HG02938 (cell line): ENCODE results near the gene MGAT4A.

ENCODE experiments used
- ATAC-seq: cut with Tn5 transposase; IDR thresholded peaks from one replicate; pipeline ENCODE4 v1.9.1; 2021; ENCODE audit warnings: mild to moderate bottlenecking, moderate library complexity; ENCODE audit not compliant: unreplicated experiment

Gene MGAT4A

GRCh38 chr2:98704499-98705332, 26.2 kb downstream of the MGAT4A start:
- no peak for ATAC-seq

- no peak for ATAC-seq
Observed at GRCh38 chr2:98703738-98704137, 27.2 kb downstream of the MGAT4A start.

GRCh38 chr2:98702858-98703620, 27.9 kb downstream of the MGAT4A start:
- ATAC-seq = no peak

- no peak for ATAC-seq
Observed at GRCh38 chr2:98702127-98702802, 28.7 kb downstream of the MGAT4A start.

- no peak for ATAC-seq
Observed at GRCh38 chr2:98701230-98701629, 29.7 kb downstream of the MGAT4A start.

- ATAC-seq = no peak
Observed at GRCh38 chr2:98698896-98699295, 32.0 kb downstream of the MGAT4A start.

GRCh38 chr2:98697651-98698337, 33.1 kb downstream of the MGAT4A start:
- ATAC-seq = no peak

GRCh38 chr2:98696200-98696599, 34.7 kb downstream of the MGAT4A start:
- no peak for ATAC-seq

GRCh38 chr2:98695255-98695654, 35.7 kb downstream of the MGAT4A start:
- no peak for ATAC-seq

- ATAC-seq = no peak
Observed at GRCh38 chr2:98693477-98693876, 37.5 kb downstream of the MGAT4A start.

- no peak for ATAC-seq
Observed at GRCh38 chr2:98692090-98693054, 38.6 kb downstream of the MGAT4A start.

GRCh38 chr2:98691303-98691702, 39.6 kb downstream of the MGAT4A start:
- ATAC-seq = no peak

- ATAC-seq = no peak
Observed at GRCh38 chr2:98685930-98686887, 44.7 kb downstream of the MGAT4A start.

- ATAC-seq = no peak
Observed at GRCh38 chr2:98683728-98684127, 47.2 kb downstream of the MGAT4A start.

- ATAC-seq = no peak
Observed at GRCh38 chr2:98676742-98677141, 54.2 kb downstream of the MGAT4A start.

GRCh38 chr2:98674233-98674964, 56.5 kb downstream of the MGAT4A start:
- ATAC-seq = no peak

- no peak for ATAC-seq
Observed at GRCh38 chr2:98669675-98670074, 61.3 kb downstream of the MGAT4A start.

GRCh38 chr2:98665677-98666076, 65.3 kb downstream of the MGAT4A start:
- no peak for ATAC-seq
